Kasumi-1 (cell line): ENCODE data around the gene CDK11A.
"Not testable (repeated sequence)": the region's sequence is repeated elsewhere in the genome, so short reads cannot be mapped to it uniquely, and the experiment has no call there.

Experiments
- DNase-seq, 2 experiments: peaks; one replicate each; lab custom pipeline; 2025; lab: John Stamatoyannopoulos, UW

CDK11A gene

GRCh38 chr1:1721201-1721600 lies 3.0 kb downstream of the CDK11A start:
- DNase-seq = no peak

GRCh38 chr1:1715109-1715883 lies 8.9 kb downstream of the CDK11A start:
- not testable (repeated sequence) for DNase-seq

DNA sequence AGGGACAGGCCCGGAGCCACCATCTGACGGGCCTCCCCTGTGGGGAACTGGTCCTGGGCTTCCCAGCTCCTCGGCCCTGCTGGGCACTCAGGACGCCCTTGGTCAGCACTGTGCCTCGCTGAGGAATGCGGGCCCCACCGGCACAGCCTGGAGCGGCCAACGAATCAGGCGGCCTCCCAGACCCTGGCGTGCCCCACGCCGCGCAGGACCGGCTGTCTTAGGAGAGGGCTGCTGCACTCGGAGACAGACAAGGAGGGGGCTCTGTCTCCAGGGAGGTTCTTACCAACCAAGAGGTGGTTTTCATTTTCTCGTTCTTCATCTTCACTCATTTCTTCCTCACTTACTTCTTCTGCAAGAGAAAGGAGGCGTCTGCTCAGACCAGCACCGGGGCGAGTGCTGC lies 16.3 kb downstream of the CDK11A start:
- not testable (repeated sequence) for DNase-seq

- DNase-seq = not testable (repeated sequence)
Measured at GRCh38 chr1:1707241-1707640, 16.9 kb downstream of the CDK11A start.

DNA sequence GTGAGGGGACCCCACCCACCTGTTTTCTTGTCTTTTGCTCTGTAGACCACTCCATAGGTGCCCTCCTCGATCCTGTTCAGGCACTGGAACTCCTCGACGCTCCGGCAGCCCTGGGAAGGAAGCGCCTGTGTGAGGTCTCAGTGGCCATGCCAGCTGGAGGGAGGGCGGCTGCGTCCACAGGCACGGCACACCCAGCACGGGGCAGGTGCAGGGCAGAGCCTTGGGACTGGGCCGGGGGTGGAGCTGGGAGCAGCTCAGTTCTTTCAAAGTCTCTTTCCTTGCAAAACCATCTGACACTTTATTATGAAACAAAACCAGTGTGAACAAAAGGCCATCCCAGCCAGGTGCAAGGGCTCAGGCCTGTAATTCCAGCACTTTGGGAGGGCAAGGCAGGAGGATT lies 18.5 kb downstream of the CDK11A start:
- not testable (repeated sequence) for DNase-seq

- DNase-seq = not testable (repeated sequence)
Measured at GRCh38 chr1:1704284-1704957, 19.7 kb downstream of the CDK11A start.

- DNase-seq = no peak
Measured at GRCh38 chr1:1703796-1704195, 20.4 kb downstream of the CDK11A start.

GRCh38 chr1:1702506-1702905 lies 21.7 kb downstream of the CDK11A start:
- DNase-seq = not testable (repeated sequence)

GRCh38 chr1:1700557-1700956 lies 23.6 kb downstream of the CDK11A start:
- not testable (repeated sequence) for DNase-seq

DNA sequence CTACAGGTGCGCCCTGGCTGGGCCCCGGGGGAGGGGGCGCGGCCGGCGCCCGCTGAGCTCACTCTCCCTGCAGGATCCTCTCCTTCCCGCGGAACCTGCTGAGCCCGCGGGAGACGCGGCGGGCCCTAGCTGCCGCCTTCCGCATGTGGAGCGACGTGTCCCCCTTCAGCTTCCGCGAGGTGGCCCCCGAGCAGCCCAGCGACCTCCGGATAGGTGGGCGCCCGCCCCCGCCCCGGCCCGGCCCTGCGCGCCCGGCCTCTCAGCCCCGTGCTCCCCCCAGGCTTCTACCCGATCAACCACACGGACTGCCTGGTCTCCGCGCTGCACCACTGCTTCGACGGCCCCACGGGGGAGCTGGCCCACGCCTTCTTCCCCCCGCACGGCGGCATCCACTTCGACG lies 24.1 kb downstream of the CDK11A start:
- DNase-seq = not testable (repeated sequence)

DNA sequence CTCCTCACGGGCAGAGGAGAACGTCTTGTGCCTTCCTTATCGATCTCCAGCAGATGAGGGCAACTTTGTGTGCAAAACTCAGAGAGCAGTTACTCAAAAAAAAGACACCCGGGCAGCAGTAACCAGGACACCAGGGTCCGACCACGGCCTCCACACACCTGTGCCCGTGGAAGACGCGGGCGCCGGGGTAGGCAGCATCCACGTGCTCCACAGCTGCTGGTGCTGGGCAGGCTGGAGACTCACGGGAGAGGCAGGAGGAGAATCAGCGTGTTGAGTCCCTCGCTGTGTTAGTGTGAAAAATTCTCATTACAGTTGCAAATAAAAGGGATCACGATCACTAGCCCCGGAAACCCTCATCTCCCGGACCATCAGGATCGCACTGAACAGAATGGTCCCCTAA lies 25.1 kb downstream of the CDK11A start:
- not testable (repeated sequence) for DNase-seq

DNA sequence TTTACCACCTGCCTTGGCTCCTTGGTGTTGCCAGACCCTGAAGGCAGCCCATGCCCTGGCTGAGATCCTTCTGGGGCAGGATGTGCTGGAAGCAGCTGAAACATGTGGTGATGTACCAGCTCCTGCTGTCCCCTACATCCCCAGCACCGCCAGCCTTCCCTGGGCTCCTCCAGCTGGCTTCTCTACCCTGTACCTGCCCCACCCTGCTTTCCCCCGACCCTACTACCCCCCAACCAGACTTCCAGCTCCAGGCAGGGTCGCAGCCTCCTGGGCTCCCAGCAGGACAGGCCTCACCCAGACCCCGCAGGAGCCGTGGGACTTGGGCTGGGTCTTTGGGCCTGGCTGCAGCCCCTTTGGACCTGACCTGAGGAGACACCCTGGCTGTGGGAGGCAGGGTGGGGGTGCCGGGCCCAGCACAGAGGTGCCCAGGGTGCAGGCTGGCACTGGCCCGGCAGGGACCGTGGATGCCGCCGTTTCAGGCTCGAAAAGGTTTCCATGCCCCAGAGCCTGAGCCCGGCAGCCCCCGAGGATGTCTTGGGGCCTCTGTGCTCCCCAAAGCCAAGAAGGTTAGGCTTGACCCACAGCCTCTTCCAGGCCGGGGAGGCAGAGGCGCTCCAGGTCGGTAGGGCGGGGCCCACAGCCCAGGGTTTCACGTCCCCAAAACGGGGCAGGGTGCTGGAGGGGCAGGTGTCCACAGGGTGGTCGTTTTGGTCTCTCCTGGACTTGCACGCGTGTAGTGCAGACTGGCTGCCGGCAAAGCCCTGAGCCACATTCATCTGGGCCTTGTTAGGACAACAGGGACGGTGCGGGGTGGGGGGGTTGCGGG lies 26.6 kb downstream of the CDK11A start:
- DNase-seq = not testable (repeated sequence)

- DNase-seq = not testable (repeated sequence)
Measured at GRCh38 chr1:1696431-1697357, 27.5 kb downstream of the CDK11A start.

DNA sequence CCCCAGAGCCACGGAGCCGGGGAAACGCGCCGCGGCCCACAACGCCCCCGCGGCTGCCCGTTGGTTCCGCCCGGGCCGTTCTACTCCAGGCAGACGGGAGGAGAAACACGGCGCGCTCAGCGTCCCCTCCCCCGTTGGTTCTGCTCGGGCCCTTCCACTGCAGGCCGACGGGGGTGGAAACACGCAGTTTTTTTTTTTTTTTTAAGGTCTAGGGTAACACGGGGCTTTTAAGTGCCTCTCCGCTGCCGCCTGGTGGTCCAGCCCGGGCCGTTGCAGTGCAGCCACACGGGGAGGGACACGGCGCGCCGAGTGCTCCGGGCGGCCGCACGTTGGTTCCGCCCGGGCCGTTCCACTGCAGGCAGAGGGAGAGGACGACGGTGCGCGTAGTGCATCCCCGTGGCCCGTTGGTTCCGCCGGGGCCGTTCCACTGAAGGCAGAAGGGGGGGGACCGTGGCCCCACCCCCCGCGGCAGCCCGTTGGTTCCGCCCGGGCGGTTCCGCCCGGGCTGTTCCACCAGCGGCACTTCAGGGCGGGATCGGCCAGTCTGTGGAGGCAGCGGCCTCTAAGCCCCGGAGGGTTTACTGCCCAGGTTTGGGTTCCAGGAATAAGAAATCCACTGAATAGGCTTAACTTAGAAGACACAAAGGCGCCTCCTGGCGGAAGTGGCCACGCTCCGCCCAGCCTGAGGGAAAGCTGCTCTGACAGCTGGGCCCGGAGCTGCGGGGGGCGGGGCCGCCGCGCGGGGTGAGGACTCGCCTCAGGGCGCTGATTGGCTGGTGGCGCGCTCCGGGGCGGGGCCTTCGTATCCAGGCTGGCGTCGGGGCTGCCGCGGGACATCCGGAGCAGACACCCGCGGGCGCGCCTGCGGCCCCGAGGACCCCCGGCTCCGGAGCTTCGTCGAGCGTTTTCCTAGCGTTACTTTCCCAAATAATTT lies 31.2 kb downstream of the CDK11A start, which contains the start of gene SLC35E2B:
Gene SLC35E2B (minus strand): TSS at position 82 of the 934 bp plus-strand sequence. CDS start 16,096 bp downstream, outside the sequence.
- peak; percentile 36 to 45 for DNase-seq

- peak; percentile 18 to 22 for DNase-seq
Measured at GRCh38 chr1:1692324-1692713, 31.8 kb downstream of the CDK11A start.

GRCh38 chr1:1691443-1691842 lies 32.7 kb downstream of the CDK11A start:
- not testable (repeated sequence) for DNase-seq

DNA sequence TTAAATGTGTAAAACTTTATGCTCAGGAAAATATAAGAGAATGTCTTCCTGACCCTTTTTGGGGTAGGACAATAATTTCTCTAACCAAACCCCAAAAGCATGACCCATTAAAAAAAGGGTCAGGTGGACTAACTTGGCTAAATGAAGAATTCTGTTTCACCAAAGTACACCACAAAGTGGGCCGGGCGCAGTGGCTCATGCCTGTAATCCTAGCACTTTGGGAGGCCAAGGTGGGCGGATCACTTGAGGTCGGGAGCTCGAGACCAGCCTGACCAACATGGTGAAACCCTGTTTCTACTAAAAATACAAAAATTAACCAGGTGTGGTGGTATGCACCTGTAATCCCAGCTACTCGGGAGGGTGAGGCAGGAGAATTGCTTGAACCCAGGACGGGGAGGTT lies 34.6 kb downstream of the CDK11A start:
- DNase-seq = not testable (repeated sequence)

GRCh38 chr1:1687846-1688245 lies 36.3 kb downstream of the CDK11A start:
- DNase-seq = no peak

GRCh38 chr1:1684031-1684681 lies 40.0 kb downstream of the CDK11A start:
- no peak for DNase-seq
